ENCODE measurements around the gene CUX1.

GRCh38 chr7:101845974-101846373 is 28.5 kb downstream of the CUX1 start:
- TF ChIP-seq CTCF (IDR thresholded peaks at IDR 0.05) (no peak), POLR2A (IDR thresholded peaks at IDR 0.05) (no peak)

Data from lower leg skin (tissue), 3 donors.